Measurements from ENCODE around the gene LCP2.
"Not testable (repeated sequence)": the region's sequence is repeated elsewhere in the genome, so short reads cannot be mapped to it uniquely, and the experiment has no call there.

Gene LCP2

GRCh38 chr5:170269579-170269978 lies 28.0 kb downstream of the LCP2 start:
- DNase-seq, result peak; percentile 90

GRCh38 chr5:170268884-170269283 lies 28.7 kb downstream of the LCP2 start:
- no peak for DNase-seq

- DNase-seq, result no peak
Measured at GRCh38 chr5:170268153-170268689, 29.4 kb downstream of the LCP2 start.

GRCh38 chr5:170267431-170268152 lies 30.0 kb downstream of the LCP2 start:
- DNase-seq, result peak; percentile 82

- peak; percentile 42 for DNase-seq
Measured at GRCh38 chr5:170266570-170267381, 30.8 kb downstream of the LCP2 start.

- DNase-seq, result no peak
Measured at GRCh38 chr5:170265522-170265921, 32.1 kb downstream of the LCP2 start.

- no peak for DNase-seq
Measured at GRCh38 chr5:170263906-170264305, 33.7 kb downstream of the LCP2 start.

- peak; percentile 78 for DNase-seq
Measured at GRCh38 chr5:170262061-170263045, 35.2 kb downstream of the LCP2 start.

- no peak for DNase-seq
Measured at GRCh38 chr5:170261528-170262043, 36.0 kb downstream of the LCP2 start.

GRCh38 chr5:170257370-170257769 lies 40.2 kb downstream of the LCP2 start:
- no peak for DNase-seq

GRCh38 chr5:170256571-170256970 lies 41.0 kb downstream of the LCP2 start:
- DNase-seq, result no peak

GRCh38 chr5:170254056-170254455 lies 43.5 kb downstream of the LCP2 start:
- DNase-seq, result peak; percentile 93

- no peak for DNase-seq
Measured at GRCh38 chr5:170252720-170253350, 44.7 kb downstream of the LCP2 start.

- DNase-seq, result no peak
Measured at GRCh38 chr5:170252109-170252508, 45.5 kb downstream of the LCP2 start.

- no peak for DNase-seq
Measured at GRCh38 chr5:170251462-170251861, 46.1 kb downstream of the LCP2 start.

GRCh38 chr5:170250810-170251317 lies 46.7 kb downstream of the LCP2 start:
- DNase-seq, result no peak

- no peak for DNase-seq
Measured at GRCh38 chr5:170249355-170249754, 48.2 kb downstream of the LCP2 start.

GRCh38 chr5:170248931-170249227 lies 48.7 kb downstream of the LCP2 start:
- not testable (repeated sequence) for DNase-seq

- no peak for DNase-seq
Measured at GRCh38 chr5:170248172-170248930, 49.2 kb downstream of the LCP2 start.

GRCh38 chr5:170247363-170247762 lies 50.2 kb downstream of the LCP2 start:
- DNase-seq, result no peak

All from CD4-positive, alpha-beta T cell treated with Interleukin-4 for 4 hours (primary cell).